ENCODE results near the gene LZTFL1.

LZTFL1 gene

GRCh38 chr3:45830121-45830520 is 11.8 kb downstream of the LZTFL1 start:
- H3K4me3 ChIP-seq (ENCODE audit: low read length), result no peak overlapping the region
- TF ChIP-seq, protein P1, sequence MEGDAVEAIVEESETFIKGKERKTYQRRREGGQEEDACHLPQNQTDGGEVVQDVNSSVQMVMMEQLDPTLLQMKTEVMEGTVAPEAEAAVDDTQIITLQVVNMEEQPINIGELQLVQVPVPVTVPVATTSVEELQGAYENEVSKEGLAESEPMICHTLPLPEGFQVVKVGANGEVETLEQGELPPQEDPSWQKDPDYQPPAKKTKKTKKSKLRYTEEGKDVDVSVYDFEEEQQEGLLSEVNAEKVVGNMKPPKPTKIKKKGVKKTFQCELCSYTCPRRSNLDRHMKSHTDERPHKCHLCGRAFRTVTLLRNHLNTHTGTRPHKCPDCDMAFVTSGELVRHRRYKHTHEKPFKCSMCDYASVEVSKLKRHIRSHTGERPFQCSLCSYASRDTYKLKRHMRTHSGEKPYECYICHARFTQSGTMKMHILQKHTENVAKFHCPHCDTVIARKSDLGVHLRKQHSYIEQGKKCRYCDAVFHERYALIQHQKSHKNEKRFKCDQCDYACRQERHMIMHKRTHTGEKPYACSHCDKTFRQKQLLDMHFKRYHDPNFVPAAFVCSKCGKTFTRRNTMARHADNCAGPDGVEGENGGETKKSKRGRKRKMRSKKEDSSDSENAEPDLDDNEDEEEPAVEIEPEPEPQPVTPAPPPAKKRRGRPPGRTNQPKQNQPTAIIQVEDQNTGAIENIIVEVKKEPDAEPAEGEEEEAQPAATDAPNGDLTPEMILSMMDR (IDR thresholded peaks at IDR 0.05; ENCODE audit: insufficient read depth, low read depth, low read length, missing control alignments), result no peak

GRCh38 chr3:45826908-45827307 is 15.0 kb downstream of the LZTFL1 start:
- TF ChIP-seq, protein P1 (IDR thresholded peaks at IDR 0.05; ENCODE audit: insufficient read depth, low read depth, low read length, missing control alignments), result no peak
- DNase-seq (ENCODE audit: low read depth), result no peak
- no peak overlapping the region for H3K4me3 ChIP-seq (ENCODE audit: low read length)

More at GRCh38 chr3:45830121-45830520, 11.8 kb downstream of the LZTFL1 start:
- no peak for DNase-seq (ENCODE audit: low read depth)

DNA sequence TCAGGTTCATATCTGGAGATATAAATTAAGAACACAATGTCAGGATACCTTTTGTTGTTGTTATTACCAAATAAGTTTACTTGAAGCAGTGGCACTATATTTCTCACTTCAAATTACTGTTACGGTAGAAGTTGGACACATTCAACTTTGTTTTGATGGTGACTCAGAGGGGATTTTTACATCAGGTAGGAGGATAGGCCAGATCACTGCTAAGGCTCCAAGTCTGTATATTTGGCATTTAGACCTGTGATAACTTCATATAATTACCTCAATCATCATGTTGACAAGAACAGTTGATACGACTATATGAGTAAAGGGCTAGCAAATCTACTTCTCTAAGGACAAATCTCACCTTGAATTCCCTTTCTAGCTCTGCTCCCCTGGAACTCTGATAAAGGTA is 15.6 kb downstream of the LZTFL1 start:
- TF ChIP-seq, protein P1 (IDR thresholded peaks at IDR 0.05; ENCODE audit: insufficient read depth, low read depth, low read length, missing control alignments), result no peak
- DNase-seq (ENCODE audit: low read depth), result peak; percentile 37
- H3K4me3 ChIP-seq (ENCODE audit: low read length), result no peak overlapping the region

DNA sequence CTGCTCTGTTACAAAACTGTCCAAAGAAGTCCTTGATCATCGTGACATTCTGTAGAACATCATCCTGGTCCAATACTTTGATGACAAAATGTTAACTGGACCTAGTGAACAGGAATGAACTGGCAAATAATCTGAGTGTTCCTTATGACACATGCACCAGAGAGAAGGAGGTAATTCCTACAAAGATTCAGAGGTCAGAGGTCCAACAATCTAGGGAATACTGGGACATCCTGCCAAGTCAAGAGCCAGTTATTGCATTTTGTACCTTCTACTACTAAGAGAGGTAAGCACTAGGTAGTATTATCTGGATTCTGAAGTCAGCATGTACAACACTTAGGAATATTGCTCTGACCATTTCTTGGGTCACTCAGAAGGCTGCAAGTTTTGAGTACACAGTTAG is 20.8 kb downstream of the LZTFL1 start:
- no peak for DNase-seq (ENCODE audit: low read depth)

DNA sequence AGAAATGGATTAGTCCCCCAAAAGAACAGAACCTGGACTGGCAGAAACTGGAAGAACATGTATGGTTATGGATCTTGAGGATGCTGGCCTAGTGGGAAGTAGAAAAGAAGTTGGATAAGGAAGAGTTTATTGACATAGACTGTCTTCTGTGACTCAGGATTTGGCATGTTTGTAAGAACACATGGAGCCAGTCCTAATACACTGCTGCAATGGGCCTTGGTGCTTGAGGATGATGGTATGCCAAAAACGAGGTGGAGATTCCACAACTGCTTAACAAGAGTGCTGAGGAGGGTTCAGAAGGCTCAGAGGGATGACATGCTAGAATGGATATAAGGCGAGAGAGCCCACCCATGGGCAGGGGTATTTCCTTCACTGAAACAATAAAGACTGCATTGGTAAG is 22.4 kb downstream of the LZTFL1 start:
- TF ChIP-seq, protein P1 (IDR thresholded peaks at IDR 0.05; ENCODE audit: insufficient read depth, low read depth, low read length, missing control alignments), result no peak
- H3K4me3 ChIP-seq (ENCODE audit: low read length), result no peak overlapping the region
- DNase-seq (ENCODE audit: low read depth), result peak; percentile 44

More for the DNA sequence above, 20.8 kb downstream of the LZTFL1 start:
- no peak overlapping the region for H3K4me3 ChIP-seq (ENCODE audit: low read length)
- TF ChIP-seq, protein P1 (IDR thresholded peaks at IDR 0.05; ENCODE audit: insufficient read depth, low read depth, low read length, missing control alignments), result no peak

GRCh38 chr3:45817831-45818522 is 23.9 kb downstream of the LZTFL1 start:
- H3K4me3 ChIP-seq (ENCODE audit: low read length), result no peak overlapping the region
- TF ChIP-seq, protein P1 (IDR thresholded peaks at IDR 0.05; ENCODE audit: insufficient read depth, low read depth, low read length, missing control alignments), result no peak
- peak; percentile 98 for DNase-seq (ENCODE audit: low read depth)

DNA sequence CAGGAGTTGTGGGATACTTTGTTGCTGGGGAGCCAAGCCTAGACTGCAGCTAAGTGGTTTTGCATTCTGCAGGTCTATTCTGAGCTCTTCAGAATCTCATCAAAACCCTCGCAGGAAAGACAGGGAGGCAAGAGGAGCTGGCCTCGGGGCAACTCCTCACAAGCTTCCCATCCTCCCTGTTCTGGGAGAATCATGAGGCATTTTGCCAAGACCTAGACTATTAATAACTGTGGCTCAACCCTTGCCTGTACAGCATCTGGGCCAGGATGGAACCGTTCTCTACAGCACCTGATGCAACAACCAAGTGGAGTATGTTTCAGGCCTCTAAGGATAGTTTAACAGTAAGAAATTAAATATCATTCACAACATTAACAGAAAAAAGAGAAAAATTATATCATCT is 25.4 kb downstream of the LZTFL1 start:
- DNase-seq (ENCODE audit: low read depth), result peak; percentile 89
- H3K4me3 ChIP-seq (ENCODE audit: low read length), result no peak overlapping the region
- TF ChIP-seq, protein P1 (IDR thresholded peaks at IDR 0.05; ENCODE audit: insufficient read depth, low read depth, low read length, missing control alignments), result no peak
